Hematopoietic multipotent progenitor cell treated with erythropoietin and hydrocortisone succinate and interleukin-3 and kit ligand, for 4 days (in vitro differentiated cells): Measurements from ENCODE around the gene PTCSC3.

Experiments used
- DNase-seq: peaks from one replicate; pipeline ENCODE4 v3.0.0-alpha.2; 2015

PTCSC3 gene

DNA sequence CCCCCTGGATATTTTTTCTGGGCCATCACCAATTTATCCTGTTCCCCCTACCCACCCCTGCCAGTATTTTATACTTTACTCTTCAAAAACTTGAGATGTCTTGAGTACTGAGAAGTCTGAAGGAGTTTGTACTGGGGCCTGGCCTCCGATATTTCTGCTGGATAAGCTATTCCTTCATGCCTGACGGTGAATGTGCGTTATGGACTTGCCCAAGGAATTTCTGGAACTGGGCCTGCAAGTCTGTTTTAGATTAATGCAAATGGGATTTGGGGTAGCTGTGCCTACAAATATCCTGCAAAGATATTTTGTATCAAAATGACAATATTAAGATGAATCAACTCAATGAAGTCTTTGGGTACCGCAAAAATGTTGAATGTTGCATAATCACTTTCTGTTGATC is at the start of gene PTCSC3:
Gene PTCSC3 (minus strand): TSS at position 199 of the 400 bp plus-strand sequence.
- no peak for DNase-seq

DNA sequence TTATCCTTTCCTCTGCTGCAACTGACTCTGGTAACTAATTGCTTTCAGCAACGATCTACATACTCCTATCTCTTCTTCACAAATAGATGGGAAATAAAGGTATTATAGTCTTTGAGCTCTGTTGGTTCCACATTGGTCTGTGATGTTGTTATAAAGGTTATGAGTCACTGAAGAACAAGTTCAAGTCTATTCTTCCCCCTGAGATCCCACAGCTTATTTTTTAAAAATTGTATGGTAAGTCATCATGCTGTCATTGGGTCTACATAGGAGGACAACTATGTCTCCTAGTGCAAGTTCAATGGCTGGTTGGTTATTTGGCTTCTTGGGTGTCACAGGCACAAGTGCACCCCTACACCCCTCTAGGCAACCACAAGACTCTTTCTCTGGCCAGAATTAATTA is 49.6 kb upstream of the PTCSC3 start:
- no peak for DNase-seq

DNA sequence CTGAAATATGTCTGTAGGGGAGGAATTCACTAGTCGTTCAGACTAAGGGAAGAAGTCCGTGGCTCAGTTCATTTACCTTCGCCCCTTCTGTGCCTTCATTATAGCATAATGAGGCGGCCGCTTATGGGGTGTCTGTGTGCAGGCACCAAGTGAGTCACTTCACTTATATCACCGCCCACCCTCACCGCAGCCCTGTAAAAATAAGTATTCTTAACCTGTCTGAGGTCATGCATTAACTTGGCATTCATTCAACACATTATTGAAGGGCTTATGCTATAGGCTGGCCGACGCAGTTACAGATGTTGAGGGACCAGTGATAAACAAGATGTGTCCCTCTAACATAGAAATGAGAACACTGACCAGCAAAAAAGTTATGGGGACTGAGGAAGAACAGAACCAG is 47.7 kb upstream of the PTCSC3 start:
- DNase-seq: no peak

DNA sequence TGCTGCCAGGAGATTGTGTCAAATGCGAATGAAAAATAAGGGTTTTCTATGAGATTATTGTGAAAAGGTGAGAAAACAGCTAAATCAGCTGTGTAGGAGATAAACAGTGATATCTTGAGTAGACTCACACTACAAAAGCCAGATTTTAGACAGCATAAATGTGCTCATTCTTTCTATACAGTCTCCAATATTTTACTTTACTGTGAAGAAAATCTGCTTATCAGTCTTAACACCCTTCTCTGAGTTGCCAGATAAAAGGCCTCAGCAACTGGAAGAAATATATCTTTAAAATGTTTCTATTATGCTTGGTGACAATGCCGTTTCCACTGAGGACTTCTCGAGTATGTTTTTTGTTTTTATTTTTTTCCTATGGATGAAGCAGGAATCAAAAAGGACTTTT is 47.0 kb upstream of the PTCSC3 start:
- DNase-seq: peak; percentile 4

DNA sequence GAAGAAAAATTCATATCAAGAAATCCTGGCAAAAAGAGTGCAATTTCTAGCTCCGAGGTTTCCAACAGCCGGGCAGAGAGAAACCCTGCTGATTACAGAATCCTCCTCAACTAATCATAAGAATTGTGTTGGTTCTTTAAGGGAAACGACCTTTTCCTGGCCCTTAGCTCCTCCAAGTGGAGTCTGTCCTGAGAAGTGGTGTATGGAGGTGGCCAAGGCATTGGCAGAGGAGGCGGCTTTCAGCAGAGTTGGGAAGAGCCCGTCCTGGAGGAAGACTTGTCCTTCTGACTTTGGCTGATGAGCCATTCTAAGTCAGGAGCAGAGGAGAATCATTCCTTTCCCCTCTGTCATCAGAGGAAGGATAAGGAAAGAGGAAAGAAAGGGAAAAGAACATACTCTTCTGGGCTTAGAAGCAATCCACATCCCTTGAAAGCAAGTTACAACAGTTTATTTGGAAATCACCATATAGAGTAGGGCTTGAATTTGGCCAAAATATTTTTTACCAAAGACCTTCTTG is 46.5 kb upstream of the PTCSC3 start:
- no peak for DNase-seq

DNA sequence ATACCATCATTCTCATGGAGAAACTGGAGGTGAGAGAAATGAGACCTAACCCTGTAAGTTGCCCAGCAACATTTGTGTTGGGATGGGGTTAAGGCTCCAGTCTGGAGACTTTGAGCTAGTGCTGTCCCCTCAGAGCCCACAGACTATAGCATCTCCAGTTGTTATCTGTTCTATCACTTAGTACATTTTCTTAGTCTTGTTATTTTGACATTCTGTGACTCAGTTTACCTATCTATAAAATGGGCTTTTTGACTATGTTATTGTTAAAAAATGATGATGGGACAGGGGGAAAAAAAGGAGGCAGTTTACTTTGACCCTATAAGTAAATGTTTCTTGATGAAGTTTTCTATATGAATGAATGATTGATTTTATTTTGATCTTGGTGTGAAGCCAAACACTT is 45.8 kb upstream of the PTCSC3 start:
- DNase-seq: no peak

DNA sequence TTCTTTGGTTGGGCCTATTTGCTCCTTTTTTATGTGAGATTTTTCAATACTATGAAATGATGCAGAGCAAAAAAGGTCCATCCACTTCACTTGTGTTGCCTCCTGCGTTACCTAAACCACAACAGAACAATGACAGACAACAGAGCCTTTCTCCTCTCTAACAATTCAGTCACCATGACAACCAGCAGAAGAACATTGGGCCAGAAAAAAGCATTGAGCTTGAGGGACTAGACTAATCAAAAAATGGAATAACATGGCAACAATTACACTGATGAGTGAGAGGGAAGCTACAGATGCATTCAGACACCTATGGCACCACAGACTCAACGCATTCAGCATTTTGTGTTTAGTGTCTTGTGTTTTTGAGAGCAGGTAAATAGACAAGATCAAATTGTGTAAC is 44.6 kb upstream of the PTCSC3 start:
- no peak for DNase-seq

DNA sequence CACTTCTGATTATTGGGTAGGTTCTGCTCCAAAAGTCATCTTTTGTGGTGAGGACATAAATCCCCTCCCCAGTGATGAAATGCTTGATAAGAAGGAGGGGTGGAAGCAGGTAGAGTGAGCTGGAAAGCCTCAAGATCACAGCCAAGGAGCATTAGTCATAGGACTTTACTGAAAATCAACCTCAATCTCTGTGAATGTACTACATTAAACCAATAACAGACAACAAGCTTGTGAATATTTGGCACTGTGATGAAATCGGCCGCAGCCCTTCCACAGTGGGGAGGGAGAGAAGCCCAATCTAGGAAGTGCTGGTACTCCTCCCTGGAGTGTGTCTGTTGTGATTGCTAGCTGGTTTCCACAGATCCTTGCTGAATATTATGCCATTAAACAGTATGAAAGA is 41.2 kb upstream of the PTCSC3 start:
- DNase-seq: no peak

DNA sequence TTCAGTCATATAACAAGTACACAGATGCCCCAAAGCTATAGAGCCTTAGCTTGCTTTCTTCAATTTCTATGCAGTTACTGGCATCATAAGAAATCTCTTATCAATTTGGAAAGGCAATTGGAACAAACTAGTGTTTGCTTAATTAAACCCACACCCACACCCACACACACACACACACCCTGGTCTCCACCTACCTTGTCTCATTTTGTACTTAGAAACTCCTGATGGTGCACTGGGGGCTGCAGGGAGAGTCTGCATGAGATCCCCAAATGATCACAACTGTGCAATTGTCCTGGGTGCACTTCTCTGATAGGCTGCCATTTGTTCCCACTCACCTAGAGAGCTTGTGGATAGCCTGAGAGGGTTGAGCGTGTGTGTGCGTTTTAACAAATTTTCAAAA is 40.5 kb upstream of the PTCSC3 start:
- DNase-seq: no peak

DNA sequence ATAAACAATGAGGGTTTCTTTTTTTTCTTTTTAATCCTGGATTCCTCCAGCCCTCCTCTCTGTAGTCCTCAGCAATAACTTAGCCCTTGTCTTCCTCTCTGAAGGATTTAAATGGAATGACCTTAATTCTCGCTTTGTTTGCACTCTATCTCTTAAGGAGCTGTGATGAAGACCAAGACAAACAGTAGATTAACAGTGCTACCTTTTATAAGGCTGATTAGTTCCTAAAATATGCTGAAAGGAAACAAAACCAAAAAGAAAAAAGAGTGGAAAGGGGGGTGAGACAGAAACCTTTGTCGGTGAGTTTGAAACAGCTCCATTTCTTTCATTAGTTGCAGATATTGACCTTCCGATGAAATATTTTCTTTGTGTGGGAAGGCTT is 38.7 kb upstream of the PTCSC3 start:
- no peak for DNase-seq

DNA sequence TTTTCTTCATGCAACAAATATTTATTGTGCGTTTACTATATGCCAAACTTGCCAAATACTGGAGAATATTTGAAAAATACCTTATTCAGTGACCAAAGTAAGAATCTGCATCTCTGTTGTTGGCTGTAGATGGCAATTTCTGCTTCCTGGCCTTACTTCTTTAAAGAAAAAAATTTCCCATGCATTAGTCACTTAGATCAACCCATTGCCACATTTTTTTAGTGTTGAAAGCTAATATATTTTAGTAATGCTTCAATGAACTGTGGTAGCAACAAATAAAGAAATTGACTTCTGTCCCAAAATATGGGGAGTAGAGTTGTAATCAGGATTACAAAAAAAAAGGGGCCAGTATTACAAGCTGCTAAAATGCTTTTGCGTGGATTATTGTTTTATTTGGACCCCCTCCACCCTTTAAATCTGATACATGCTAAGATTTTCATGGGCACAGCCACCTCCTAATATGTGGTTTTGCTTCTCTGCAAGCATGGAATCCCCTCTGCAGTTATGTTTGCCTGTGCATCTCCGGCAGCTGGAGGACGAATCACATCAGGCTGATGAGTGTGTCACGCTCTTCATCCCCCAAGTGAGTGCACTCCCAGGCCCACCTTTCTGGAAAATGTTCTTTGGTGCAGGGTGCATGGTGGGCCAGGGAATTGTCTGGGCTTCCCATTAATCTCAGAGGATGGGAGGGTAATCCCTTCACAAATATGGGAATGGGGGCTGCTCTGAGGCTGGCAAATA is 38.1 kb upstream of the PTCSC3 start:
- no peak for DNase-seq

DNA sequence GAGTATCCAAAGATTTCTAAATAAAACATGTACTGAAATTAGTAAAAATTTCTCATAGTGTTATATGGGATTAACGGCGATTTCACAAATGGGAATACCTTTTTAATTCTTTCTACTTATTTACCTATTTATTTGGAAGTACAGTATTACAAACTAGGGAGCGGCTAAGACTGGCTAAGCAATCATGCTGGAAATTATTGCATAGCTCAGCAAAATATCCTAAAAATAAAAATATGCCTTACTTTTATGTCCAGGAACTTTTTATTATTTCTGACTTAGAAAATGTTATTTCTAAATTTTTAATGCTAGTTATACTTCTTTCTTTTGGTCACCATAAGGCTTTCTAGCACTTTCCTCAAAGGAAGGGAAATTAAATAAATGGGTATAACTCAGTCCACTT is 36.5 kb upstream of the PTCSC3 start:
- no peak for DNase-seq

DNA sequence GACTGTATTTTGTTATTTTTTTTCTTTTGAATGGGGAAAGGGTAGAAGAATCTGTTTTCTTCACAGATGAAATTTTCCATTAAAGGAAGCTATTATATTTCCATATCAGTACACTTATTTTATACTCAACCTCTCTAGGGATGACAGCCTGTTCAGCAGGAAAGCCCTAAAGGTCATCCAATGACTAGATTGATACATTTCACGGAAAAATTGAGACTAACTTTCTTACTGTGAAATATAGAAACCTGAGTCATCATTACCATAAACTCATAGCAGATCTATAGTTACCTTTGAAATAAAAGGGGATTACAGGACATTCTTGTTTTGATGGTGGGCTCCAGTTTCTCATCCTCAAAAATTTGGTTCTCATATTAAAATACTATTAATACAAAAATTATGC is 36.1 kb upstream of the PTCSC3 start:
- no peak for DNase-seq

DNA sequence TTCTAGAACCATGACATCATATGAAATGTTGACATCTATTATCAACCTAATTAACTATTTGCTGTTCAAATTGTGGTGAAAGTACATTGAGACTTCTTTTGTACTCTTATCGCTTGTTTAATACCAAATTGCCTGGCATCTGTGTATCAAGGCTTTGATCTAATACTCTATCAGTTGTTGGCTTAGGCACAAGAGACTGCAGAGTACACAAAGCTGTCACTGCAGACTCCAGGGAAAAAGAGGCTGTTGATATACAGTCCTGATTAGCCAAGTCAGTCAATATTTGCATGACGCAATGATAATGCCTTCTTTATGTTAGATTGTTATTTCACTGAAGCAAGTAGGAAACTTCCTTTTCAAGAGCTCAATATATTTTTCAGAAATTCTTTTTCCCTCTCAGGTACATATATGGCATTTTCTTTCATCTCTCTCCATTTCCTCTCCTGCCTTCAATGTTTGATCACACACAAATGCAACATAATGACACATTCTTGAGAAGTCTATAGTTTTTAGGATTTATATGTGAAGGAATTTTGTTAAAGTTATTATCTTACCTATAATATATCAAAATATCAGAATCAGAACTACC is 32.3 kb upstream of the PTCSC3 start:
- no peak for DNase-seq

DNA sequence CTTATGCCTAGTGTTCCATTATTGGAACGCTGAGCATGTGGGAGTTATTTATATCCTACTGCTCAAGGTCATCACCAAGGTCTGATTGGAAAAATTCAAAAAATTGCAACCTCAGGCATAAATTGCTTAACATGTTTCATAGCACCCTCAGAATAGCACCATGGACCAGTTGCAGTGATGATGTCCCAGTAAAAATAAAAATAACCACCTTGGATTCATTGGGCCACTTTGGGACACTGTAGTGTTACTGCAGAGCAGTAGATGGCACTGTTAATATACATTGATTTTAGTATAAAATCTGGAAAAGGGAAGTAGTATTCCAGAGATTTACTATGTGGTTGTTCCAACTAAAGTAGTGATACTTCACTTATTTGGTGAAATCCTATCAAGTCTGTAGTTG is 31.0 kb upstream of the PTCSC3 start:
- peak; percentile 4 for DNase-seq

DNA sequence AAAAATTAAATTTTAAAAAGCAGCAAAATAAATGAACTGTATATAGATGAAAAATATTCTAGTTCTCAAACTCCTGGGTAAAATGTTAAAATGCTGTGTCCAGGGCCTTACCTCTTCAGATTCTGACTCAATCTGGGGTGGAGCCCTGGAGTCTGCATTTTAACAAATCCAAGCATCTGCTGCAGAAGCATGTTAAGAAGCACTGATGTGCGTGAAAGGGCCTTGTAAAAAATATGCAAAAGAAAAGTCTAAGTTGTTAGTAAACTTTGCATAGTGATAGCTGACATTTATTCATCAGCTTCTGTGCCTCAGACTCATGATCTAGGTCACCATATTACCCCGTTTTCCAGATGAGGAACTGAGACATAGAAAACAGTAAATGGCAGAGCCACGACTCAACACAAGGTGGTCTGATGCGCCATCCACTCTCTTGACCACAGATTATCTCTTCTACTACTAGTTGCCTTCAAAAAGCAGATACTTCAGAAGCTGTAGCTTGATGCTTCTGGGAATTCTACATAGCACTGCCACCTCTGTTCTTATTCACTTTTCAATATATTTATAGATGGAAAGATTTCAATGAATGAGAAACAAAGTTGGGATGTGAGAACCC is 28.0 kb upstream of the PTCSC3 start:
- no peak for DNase-seq

DNA sequence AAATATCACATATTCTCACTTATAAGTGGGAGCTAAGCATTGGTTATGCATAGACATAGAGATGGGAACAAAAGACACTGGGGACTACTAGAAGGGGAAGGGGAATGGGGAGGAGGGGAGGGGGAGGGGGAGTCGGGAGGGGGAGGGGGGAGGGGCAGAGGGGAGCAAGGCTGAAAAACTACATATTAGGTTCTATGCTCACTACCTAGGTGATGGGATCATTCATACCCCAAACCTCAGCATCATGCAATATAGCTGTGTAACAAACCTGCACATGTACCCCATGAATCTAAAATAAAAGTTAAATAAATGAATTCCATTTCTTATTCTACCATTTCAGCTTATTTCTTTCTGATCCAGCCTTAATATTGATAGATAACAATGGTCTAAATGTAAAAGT is 21.9 kb upstream of the PTCSC3 start:
- DNase-seq: no peak

DNA sequence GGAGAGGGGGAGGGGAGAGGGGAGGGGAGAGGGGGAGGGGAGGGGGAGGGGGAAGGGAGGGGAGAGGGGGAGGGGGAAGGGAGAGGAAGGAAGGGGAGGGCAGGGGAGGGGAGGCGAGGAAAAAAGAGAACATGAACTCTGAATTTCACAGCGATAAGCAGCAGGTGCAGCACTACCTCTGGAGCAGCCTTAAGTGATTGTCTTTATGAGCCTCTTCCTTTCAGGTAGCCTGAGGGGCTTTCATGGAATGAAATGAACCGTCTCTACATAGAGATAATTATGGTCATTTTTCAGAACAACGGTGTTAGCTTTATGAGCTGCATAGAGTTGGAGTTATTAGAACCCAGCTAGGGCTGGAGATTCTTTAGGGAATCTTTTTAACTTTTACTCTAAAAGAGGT is 18.1 kb upstream of the PTCSC3 start:
- no peak for DNase-seq

DNA sequence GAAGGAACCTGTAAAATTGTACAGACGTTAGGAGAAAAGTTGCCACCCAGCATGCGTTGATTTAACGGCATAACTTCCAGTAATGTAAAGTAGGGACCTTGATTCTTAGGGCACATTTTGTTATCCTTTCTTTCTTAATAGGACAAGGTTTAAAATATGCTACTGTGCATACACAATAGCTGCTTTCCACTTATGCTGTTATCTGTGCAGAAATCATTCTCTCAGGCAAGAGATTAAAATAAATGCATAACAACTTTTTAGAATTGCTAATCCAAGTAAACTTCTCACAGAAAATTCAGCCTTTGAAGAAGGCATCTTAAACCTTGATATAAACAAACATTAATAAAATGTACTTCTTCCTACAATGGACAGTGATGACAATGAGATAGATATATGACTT is 16.0 kb upstream of the PTCSC3 start:
- no peak for DNase-seq

DNA sequence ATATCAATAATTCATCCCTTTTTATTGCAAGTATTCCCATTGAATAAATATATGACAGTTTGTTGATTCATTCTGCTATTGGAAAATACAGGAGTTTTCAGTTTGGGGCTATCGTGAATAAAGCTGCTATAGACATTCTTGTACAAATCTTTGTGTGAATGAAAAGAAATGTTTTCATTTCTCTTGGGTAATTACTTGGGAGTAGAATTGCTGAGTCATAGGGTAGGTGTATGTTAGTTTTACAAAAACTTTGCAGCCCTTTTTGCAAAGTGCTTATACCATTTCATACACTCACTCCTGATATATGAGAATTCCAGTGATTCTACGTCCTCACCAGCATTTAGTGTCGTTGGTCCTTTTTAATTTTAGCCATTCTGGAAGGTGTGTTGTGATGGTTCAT is 6.9 kb upstream of the PTCSC3 start:
- no peak for DNase-seq

DNA sequence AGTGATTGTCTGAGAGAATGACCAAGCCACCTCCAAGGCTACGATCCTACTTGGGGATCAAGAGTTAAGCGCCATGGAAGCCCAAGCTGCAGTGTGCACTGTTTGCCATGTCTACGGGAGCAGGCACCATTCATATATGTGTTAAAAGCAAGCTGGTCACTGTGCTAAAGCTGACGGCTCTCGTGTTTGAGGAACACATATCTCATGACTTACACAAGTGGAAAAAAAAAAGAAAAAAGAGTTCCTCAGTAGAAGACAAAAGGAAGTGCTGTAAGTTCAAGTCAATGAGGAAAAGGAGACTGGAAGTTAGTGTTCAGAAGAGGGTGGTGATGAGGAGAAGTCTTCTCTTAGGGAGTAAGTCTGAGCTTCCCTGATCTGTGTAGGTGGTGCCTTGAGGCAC is 4.9 kb upstream of the PTCSC3 start:
- no peak for DNase-seq

DNA sequence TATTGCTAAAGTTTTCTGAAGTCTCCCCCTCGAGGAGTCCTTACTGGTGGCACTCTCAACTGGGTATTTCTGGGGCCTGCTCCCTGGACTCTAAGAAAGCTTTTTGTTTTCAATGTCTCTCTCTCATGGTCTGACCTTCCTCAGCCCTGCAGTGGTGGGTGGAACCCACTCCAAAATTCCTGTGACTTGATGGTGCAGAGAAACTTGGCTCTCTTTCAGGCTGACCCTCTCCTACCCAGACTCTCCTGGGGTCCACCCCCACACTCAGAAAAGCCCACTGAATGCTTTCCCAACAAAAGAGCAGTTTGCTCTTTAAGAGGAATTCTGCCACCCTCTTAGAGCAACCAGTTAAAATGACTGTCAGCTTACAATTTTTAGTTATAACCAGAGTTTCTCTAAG is 967 bp upstream of the PTCSC3 start:
- no peak for DNase-seq

DNA sequence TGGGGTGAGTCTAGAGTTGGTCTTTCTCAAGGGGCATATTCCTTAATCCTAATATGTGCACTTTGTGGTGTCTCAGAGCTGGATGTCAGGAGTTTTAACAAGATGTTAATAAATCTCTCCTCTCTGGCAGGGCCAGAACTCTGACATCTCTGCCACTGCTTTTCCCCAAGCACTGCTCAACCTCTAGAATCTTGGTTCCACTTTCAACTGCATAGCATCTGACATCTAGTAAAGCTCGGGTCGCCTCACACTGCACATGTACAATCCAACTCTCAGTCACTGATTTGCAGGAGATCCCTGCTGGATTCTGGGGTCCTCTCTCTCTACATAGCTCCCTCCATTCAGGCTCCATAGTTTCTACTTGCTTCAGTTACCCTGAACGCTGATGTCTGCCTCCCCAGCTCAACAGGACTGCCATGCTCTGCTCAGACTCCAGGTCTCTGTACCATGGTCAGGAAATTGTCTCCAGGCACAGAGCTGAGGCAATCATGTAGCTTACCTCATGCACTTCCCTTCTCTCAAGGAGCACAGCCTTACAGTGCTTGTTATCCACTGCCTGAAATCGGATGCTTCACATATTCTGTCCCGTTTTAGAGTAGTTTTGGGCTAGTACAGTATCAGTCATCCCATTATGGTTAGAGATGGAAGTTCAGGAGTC is 1.6 kb downstream of the PTCSC3 start:
- DNase-seq: no peak

DNA sequence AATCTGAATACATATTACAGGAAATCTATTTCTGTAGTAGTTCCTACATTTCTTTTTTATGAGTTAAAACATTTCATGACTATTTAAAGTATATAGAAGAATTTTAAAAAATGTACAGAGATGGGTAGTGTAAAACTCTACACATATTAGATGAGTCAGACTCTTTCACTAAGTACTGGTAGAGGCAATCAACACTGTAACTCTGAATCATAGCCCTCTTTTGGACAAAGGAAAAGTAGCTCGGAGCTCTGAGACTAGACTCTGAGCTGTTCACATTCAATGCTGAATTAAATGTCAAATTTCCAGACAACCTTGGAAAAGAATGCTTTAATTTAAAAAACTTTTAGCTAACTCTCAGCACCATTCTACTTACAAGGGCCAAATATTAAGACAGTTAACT is 3.4 kb downstream of the PTCSC3 start:
- DNase-seq: no peak
